ENCODE data around the gene EML6. TPM values are rescaled to one million over a fixed set of nuclear protein-coding genes. Genes with fewer than 3 reads are reported as not detected.

Gene EML6
- total and polyA plus RNA-seq, 10 of the 15 experiments (the other 5 are each of a cell fraction or from before 2014, with no cell fraction given) = 0.09 to 0.67 (median 0.21) TPM

GRCh38 chr2:54768772-54769428 is 45.4 kb downstream of the EML6 start (continued):
- TF ChIP-seq CHD2 (IDR thresholded peaks at IDR 0.05; ENCODE audit: borderline replicate concordance, low read depth, low read length) (no peak), MLLT1 (IDR thresholded peaks at IDR 0.05) (no peak), SUZ12 (IDR thresholded peaks at IDR 0.05; ENCODE audit: unreplicated experiment) (no peak), CBX5 (IDR thresholded peaks at IDR 0.05; ENCODE audit: low read depth) (no peak)

GRCh38 chr2:54770211-54770610 is 46.7 kb downstream of the EML6 start:
- no peaks in the 10 kb centered on the region for H3K79me2 ChIP-seq (ENCODE audit: control insufficient read depth, insufficient read depth, low read length)
- no peaks in the 10 kb centered on the region for H4K20me1 ChIP-seq (ENCODE audit: control insufficient read depth, insufficient read depth)
- no peak for TF ChIP-seq SRF (IDR thresholded peaks at IDR 0.05; ENCODE audit: low read depth in 2 of 2, low read length in 2 of 2)
- TF ChIP-seq RELA (IDR thresholded peaks at IDR 0.05; ENCODE audit: borderline replicate concordance, partially characterized antibody) = no peak
- no peak for TF ChIP-seq ZBTB11 (CRISPR knock-in tag; IDR thresholded peaks at IDR 0.05)
- TF ChIP-seq MEF2A (IDR thresholded peaks at IDR 0.05; ENCODE audit: insufficient read depth, low read depth, low read length) = no peak
- TF ChIP-seq TARDBP (IDR thresholded peaks at IDR 0.05; ENCODE audit: borderline replicate concordance) = no peak
- no peaks in the 10 kb centered on the region for H3K4me1 ChIP-seq (ENCODE audit: control insufficient read depth, insufficient read depth, low read length)
- ChIA-PET RAD21 (ENCODE audit: unreplicated experiment) (interaction anchor here (0.5 kb wide), 1 partner anchor 778 kb away, joined by 3 read pairs; no protein-coding TSS in a partner anchor), CTCF (interaction anchor here (1.5 to 1.6 kb wide), 2 partner anchors 68 to 70 kb away, joined by 3 to 5 read pairs; no protein-coding TSS in a partner anchor), POLR2A (no interaction called here), SMC1A (ENCODE audit: uncharacterized antibody, unreplicated experiment) (no interaction called here)
- H3K9me3 ChIP-seq (replicated peaks; ENCODE audit: control insufficient read depth, insufficient read depth, low read length) = no peaks in the 10 kb centered on the region; the same call in 2 of the 3 replicates
- no peak for FAIRE-seq
- 16% methylated on average over 2 of the region's 2 CpGs for WGBS (ENCODE audit: insufficient coverage, insufficient replicate concordance, low lambda C conversion rate, missing lambda C conversion rate)
- intact Hi-C loops (cut with micrococcal nuclease; ENCODE audit: unreplicated experiment) (no loop called here), in situ Hi-C loops (cut with MboI) (no loop called here)
- H3K4me2 ChIP-seq (ENCODE audit: control insufficient read depth, insufficient read depth) = no peak overlapping the region
- H3K4me3 ChIP-seq = no peak overlapping the region
- H3K36me3 ChIP-seq (ENCODE audit: control insufficient read depth in 2 of 2, insufficient read depth in 2 of 2, low read length in 1 of 2) = no peaks in the 10 kb centered on the region
- no peak for ATAC-seq
- no peak overlapping the region for H3K27ac ChIP-seq (ENCODE audit: control insufficient read depth, insufficient read depth)
- H3K27me3 ChIP-seq (replicated peaks in 1 of 2; ENCODE audit: control insufficient read depth in 2 of 2, insufficient read depth in 2 of 2, low read length in 1 of 2) = no peaks in the 10 kb centered on the region
- DNase-seq (ENCODE audit: low read depth, low spot score) = no peak
- H2AFZ ChIP-seq (ENCODE audit: control insufficient read depth, low read depth, low read length) = no peak overlapping the region
- no peak overlapping the region for H3K9ac ChIP-seq (ENCODE audit: control insufficient read depth, insufficient read depth, low read length)
- BruUV-seq (replicated peaks) = no TSS peak

Measured in GM12878 (cell line).